Panc1 (cell line): ENCODE results near the gene AK8. TPM values are rescaled to one million over a fixed set of nuclear protein-coding genes. Genes with fewer than 3 reads are reported as not detected.

Experiments used
- ATAC-seq: fragments of 200-7000 bp; cut with Tn5 transposase; 2 replicates; pipeline ENCODE4 v1.9.1; 2020; ENCODE audit warnings: mild to moderate bottlenecking, moderate library complexity
- BruUV-seq: library from RNA; stranded (reverse); fragments of 400-500 nt; replicated peaks from 2 replicates; lab custom pipeline; 2021; lab: Mats Ljungman, UMichigan
- CTCF ChIA-PET: fragments of 300-600 bp; sonication (Branson Sonifier 250); formaldehyde crosslinking; loops from one replicate; lab custom pipeline; 2022; ENCODE audit warnings: antibody characterized with exemption; lab: Charles Lee
- POLR2A ChIA-PET: fragments of 300-600 bp; sonication (Branson Sonifier 250); formaldehyde crosslinking; loops from one replicate; lab custom pipeline; 2022; ENCODE audit warnings: antibody characterized with exemption; lab: Charles Lee
- DNase-seq: peaks from one replicate; pipeline ENCODE4 v3.0.0-alpha.2; 2010; ENCODE audit warnings: low read depth, low spot score
- H3K27ac ChIP-seq: 2 replicates; pipeline ENCODE4 v1.5.1; 2011; ENCODE audit warnings: mild to moderate bottlenecking, low read length, inconsistent platforms
- H3K27me3 ChIP-seq: fragments of 200-500 bp; sonication (Bioruptor generic); 2 replicates; pipeline ENCODE4 v1.6.0; 2014; ENCODE audit warnings: low read length, inconsistent platforms; ENCODE audit not compliant: control insufficient read depth, insufficient read depth
- H3K36me3 ChIP-seq: fragments of 200-500 bp; sonication (Bioruptor generic); 2 replicates; pipeline ENCODE4 v1.5.1; 2014; ENCODE audit warnings: inconsistent platforms, mild to moderate bottlenecking, low read length, moderate library complexity; ENCODE audit not compliant: control insufficient read depth, insufficient read depth
- H3K4me1 ChIP-seq: 2 replicates; pipeline ENCODE4 v1.5.1; 2011; ENCODE audit warnings: inconsistent platforms, mild to moderate bottlenecking, low read length, moderate library complexity; ENCODE audit not compliant: control insufficient read depth, insufficient read depth
- H3K4me3 ChIP-seq, 2 experiments: 2 replicates each; pipeline ENCODE4 v1.5.1; 2011 to 2012; ENCODE audit warnings: low read depth in 2 of 2, low read length in 2 of 2, mild to moderate bottlenecking in 2 of 2, inconsistent platforms in 1 of 2, moderate library complexity in 1 of 2
- H3K9me3 ChIP-seq: fragments of 200-500 bp; sonication (Bioruptor generic); 2 replicates; pipeline ENCODE4 v1.5.1; 2014; ENCODE audit warnings: low read depth, mild to moderate bottlenecking, inconsistent platforms, low read length, moderate library complexity; ENCODE audit not compliant: control insufficient read depth, insufficient read depth
- POLR2AphosphoS5 ChIP-seq: IDR thresholded peaks from 2 replicates; pipeline ENCODE4 v1.6.1; 2012; ENCODE audit warnings: mild to moderate bottlenecking, low read depth, low read length, moderate library complexity
- REST ChIP-seq, 2 experiments: IDR thresholded peaks; 2 replicates each; pipeline ENCODE4 v1.6.1; 2011 to 2012; ENCODE audit warnings: low read depth in 2 of 2, control low read depth in 1 of 2, low read length in 1 of 2, mild to moderate bottlenecking in 1 of 2, moderate library complexity in 1 of 2; ENCODE audit not compliant: insufficient read depth in 1 of 2
- SIN3A ChIP-seq: IDR thresholded peaks from 2 replicates; pipeline ENCODE4 v1.6.1; 2012; ENCODE audit warnings: low read depth, mild to moderate bottlenecking, low read length, moderate library complexity, borderline replicate concordance; ENCODE audit not compliant: insufficient read depth
- TCF7L2 ChIP-seq: IDR thresholded peaks from 2 replicates; pipeline ENCODE4 v1.6.1; 2011; ENCODE audit warnings: mild to moderate bottlenecking, low read depth, low read length, inconsistent platforms
- in situ Hi-C: cut with HindIII; loops from 2 replicates; pipeline ENCODE4 v1.10.0; 2016; ENCODE audit warnings: low sequenced_read_pairs, low pct_unique_long_range_greater_than_20kb
- intact Hi-C: fragments of 100-400 bp; cut with micrococcal nuclease; formaldehyde crosslinking; loops from one replicate; pipeline ENCODE4 v1.10.0; 2022; ENCODE audit not compliant: unreplicated experiment
- total RNA-seq: library from RNA; stranded (reverse); gene quantifications from one replicate; pipeline ENCODE4 v1.2.1, GENCODE V29; 2021; ENCODE audit not compliant: unreplicated experiment
- TF ChIP-seq, protein P1 (sequence below): fragments of 450-650 bp; IDR thresholded peaks from 2 replicates; pipeline ENCODE4 v1.5.1; 2017; ENCODE audit warnings: mild to moderate bottlenecking

Gene AK8
- total RNA-seq, 1 experiment from 2014 or later: 0.39 TPM

GRCh38 chr9:132846109-132846917 lies 31.8 kb downstream of the AK8 start:
- POLR2A ChIA-PET: no interaction called here
- CTCF ChIA-PET: no interaction called here
- no peaks in the 10 kb centered on the region for H3K36me3 ChIP-seq
- H3K27ac ChIP-seq: no peak overlapping the region
- in situ Hi-C loops: no loop called here
- H3K4me1 ChIP-seq: no peaks in the 10 kb centered on the region
- no peaks in the 10 kb centered on the region for H3K9me3 ChIP-seq
- H3K27me3 ChIP-seq: no peaks in the 10 kb centered on the region
- ATAC-seq (no peak), DNase-seq (no peak)
- intact Hi-C loops: no loop called here
- H3K4me3 ChIP-seq: no peak overlapping the region
- no peak for TF ChIP-seq REST (IDR thresholded peaks at IDR 0.05; ENCODE audit: insufficient read depth in 1 of 2, low read depth in 2 of 2, low read length in 1 of 2)
- TF ChIP-seq POLR2AphosphoS5: no peak
- no peak for TF ChIP-seq TCF7L2
- TF ChIP-seq, protein P1, sequence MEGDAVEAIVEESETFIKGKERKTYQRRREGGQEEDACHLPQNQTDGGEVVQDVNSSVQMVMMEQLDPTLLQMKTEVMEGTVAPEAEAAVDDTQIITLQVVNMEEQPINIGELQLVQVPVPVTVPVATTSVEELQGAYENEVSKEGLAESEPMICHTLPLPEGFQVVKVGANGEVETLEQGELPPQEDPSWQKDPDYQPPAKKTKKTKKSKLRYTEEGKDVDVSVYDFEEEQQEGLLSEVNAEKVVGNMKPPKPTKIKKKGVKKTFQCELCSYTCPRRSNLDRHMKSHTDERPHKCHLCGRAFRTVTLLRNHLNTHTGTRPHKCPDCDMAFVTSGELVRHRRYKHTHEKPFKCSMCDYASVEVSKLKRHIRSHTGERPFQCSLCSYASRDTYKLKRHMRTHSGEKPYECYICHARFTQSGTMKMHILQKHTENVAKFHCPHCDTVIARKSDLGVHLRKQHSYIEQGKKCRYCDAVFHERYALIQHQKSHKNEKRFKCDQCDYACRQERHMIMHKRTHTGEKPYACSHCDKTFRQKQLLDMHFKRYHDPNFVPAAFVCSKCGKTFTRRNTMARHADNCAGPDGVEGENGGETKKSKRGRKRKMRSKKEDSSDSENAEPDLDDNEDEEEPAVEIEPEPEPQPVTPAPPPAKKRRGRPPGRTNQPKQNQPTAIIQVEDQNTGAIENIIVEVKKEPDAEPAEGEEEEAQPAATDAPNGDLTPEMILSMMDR: no peak
- TF ChIP-seq SIN3A: no peak
- no TSS peak for BruUV-seq

- TF ChIP-seq, protein P1: no peak
- TF ChIP-seq POLR2AphosphoS5: no peak
- no peak for TF ChIP-seq SIN3A
- TF ChIP-seq TCF7L2: no peak
- TF ChIP-seq REST (IDR thresholded peaks at IDR 0.05; ENCODE audit: insufficient read depth in 1 of 2, low read depth in 2 of 2, low read length in 1 of 2): no peak
- Histone ChIP-seq H3K9me3 (no peaks in the 10 kb centered on the region), H3K27me3 (no peaks in the 10 kb centered on the region), H3K4me3 (no peak overlapping the region), H3K4me1 (no peaks in the 10 kb centered on the region), H3K36me3 (no peaks in the 10 kb centered on the region), H3K27ac (no peak overlapping the region)
- intact Hi-C loops: no loop called here
- no peak for DNase-seq
- ChIA-PET POLR2A (interaction anchor here (0.5 kb wide), 1 partner anchor 37 kb away, joined by 5 read pairs; the partner anchor contains the start of gene SPACA9), CTCF (no interaction called here)
- in situ Hi-C loops: no loop called here
- no TSS peak for BruUV-seq
- no peak for ATAC-seq
These were observed 35.7 kb downstream of the AK8 start for GRCh38 chr9:132842124-132843044.
